Loucy (cell line): ENCODE results near the gene SLC44A1.

ENCODE experiments used
- H2AFZ ChIP-seq: fragments of 200-600 bp; sonication (generic); 2 replicates; pipeline ENCODE4 v1.6.0; 2016; ENCODE audit warnings: antibody characterized with exemption, mild to moderate bottlenecking, low read length, moderate library complexity
- H3F3A ChIP-seq: fragments of 200-600 bp; 2 replicates; pipeline ENCODE4 v1.6.0; 2016; ENCODE audit warnings: antibody characterized with exemption, low read depth, mild to moderate bottlenecking
- H3K27me3 ChIP-seq: fragments of 200-600 bp; sonication (generic); 2 replicates; pipeline ENCODE4 v1.6.1; 2014; ENCODE audit warnings: low read length, mild to moderate bottlenecking; ENCODE audit not compliant: insufficient read depth, poor library complexity, severe bottlenecking
- H3K36me3 ChIP-seq: fragments of 200-600 bp; sonication (generic); 2 replicates; pipeline ENCODE4 v1.6.1; 2016; ENCODE audit warnings: low read length; ENCODE audit not compliant: insufficient read depth
- H3K4me1 ChIP-seq: fragments of 200-600 bp; sonication (generic); 2 replicates; pipeline ENCODE4 v1.5.1; 2014; ENCODE audit warnings: low read length, mild to moderate bottlenecking; ENCODE audit not compliant: insufficient read depth, poor library complexity, severe bottlenecking
- H3K4me2 ChIP-seq: fragments of 200-600 bp; sonication (generic); 2 replicates; pipeline ENCODE4 v1.6.0; 2014; ENCODE audit warnings: antibody characterized with exemption, low read length, low read depth, mild to moderate bottlenecking; ENCODE audit not compliant: poor library complexity, severe bottlenecking
- H3K4me3 ChIP-seq: fragments of 200-600 bp; sonication (generic); 2 replicates; pipeline ENCODE4 v1.5.1; 2014; ENCODE audit warnings: low read length, mild to moderate bottlenecking, mixed read lengths; ENCODE audit not compliant: poor library complexity, severe bottlenecking
- H3K79me2 ChIP-seq: fragments of 200-600 bp; sonication (generic); 2 replicates; pipeline ENCODE4 v1.6.1; 2014; ENCODE audit warnings: low read length; ENCODE audit not compliant: insufficient read depth
- H3K9ac ChIP-seq: fragments of 200-600 bp; sonication (generic); 2 replicates; pipeline ENCODE4 v1.6.0; 2014; ENCODE audit warnings: mild to moderate bottlenecking, low read depth, low read length, moderate library complexity; ENCODE audit not compliant: poor library complexity, severe bottlenecking
- H3K9me2 ChIP-seq: fragments of 200-600 bp; sonication (generic); replicated peaks from 2 replicates; pipeline ENCODE4 v1.6.1; 2016; ENCODE audit warnings: low read depth, low read length, mixed read lengths
- H3K9me3 ChIP-seq: fragments of 200-600 bp; sonication (generic); 2 replicates; pipeline ENCODE4 v1.6.1; 2014; ENCODE audit warnings: mild to moderate bottlenecking, antibody characterized with exemption, low read length, low read depth; ENCODE audit not compliant: insufficient read depth
- H4K20me1 ChIP-seq: fragments of 200-600 bp; sonication (generic); 2 replicates; pipeline ENCODE4 v1.6.0; 2014; ENCODE audit warnings: antibody characterized with exemption, low read length, mild to moderate bottlenecking; ENCODE audit not compliant: insufficient read depth, poor library complexity, severe bottlenecking
- CTCF ChIP-seq: fragments of 200-600 bp; sonication (generic); conservative IDR thresholded peaks from 2 replicates; pipeline ENCODE4 v1.5.1; 2014; ENCODE audit warnings: mild to moderate bottlenecking, antibody characterized with exemption, low read length
- EZH2phosphoT487 ChIP-seq: fragments of 200-600 bp; IDR thresholded peaks from 2 replicates; pipeline ENCODE4 v1.6.1; 2018; ENCODE audit warnings: antibody characterized with exemption, mild to moderate bottlenecking, moderate library complexity, borderline replicate concordance

The SLC44A1 gene

GRCh38 chr9:105413525-105413924 lies 169.1 kb downstream of the SLC44A1 start:
- Histone ChIP-seq H2AFZ (no peak overlapping the region), H3K79me2 (no peaks in the 10 kb centered on the region), H3K36me3 (no peaks in the 10 kb centered on the region; the same call in 1 of the 2 replicates), H3K27me3 (no peaks in the 10 kb centered on the region), H3K9me2 (no peaks in the 10 kb centered on the region), H3F3A (no peaks in the 10 kb centered on the region), H3K9ac (no peak overlapping the region), H3K4me2 (no peak overlapping the region), H3K4me3 (no peak overlapping the region), H4K20me1 (no peaks in the 10 kb centered on the region), H3K4me1 (peaks cover 21% of the 10 kb centered on the region), H3K9me3 (no peaks in the 10 kb centered on the region)
- TF ChIP-seq EZH2phosphoT487 (no peak), CTCF (peak; percentile 47)

GRCh38 chr9:105414947-105415661 lies 170.7 kb downstream of the SLC44A1 start:
- no peaks in the 10 kb centered on the region for H3K79me2 ChIP-seq
- peaks cover 25% of the 10 kb centered on the region for H3K4me1 ChIP-seq
- no peaks in the 10 kb centered on the region for H4K20me1 ChIP-seq
- no peaks in the 10 kb centered on the region for H3F3A ChIP-seq
- peak overlapping the region; percentile 24 for H3K9ac ChIP-seq
- no peaks in the 10 kb centered on the region for H3K9me3 ChIP-seq
- peak overlapping the region; percentile 35; the same call in 1 of the 2 replicates for H2AFZ ChIP-seq
- no peaks in the 10 kb centered on the region for H3K27me3 ChIP-seq
- H3K4me3 ChIP-seq: peak overlapping the region; percentile 47
- no peak for TF ChIP-seq EZH2phosphoT487
- peak; percentile 97 for TF ChIP-seq CTCF
- H3K4me2 ChIP-seq: peak overlapping the region; percentile 55
- H3K36me3 ChIP-seq: no peaks in the 10 kb centered on the region; the same call in 1 of the 2 replicates
- no peaks in the 10 kb centered on the region for H3K9me2 ChIP-seq

- Histone ChIP-seq H3K36me3 (no peaks in the 10 kb centered on the region), H3K27me3 (no peaks in the 10 kb centered on the region), H3F3A (no peaks in the 10 kb centered on the region), H4K20me1 (no peaks in the 10 kb centered on the region), H3K4me1 (peaks cover 25% of the 10 kb centered on the region), H3K4me3 (no peak overlapping the region), H3K9me3 (no peaks in the 10 kb centered on the region), H3K79me2 (no peaks in the 10 kb centered on the region), H3K9ac (no peak overlapping the region), H3K4me2 (no peak overlapping the region), H2AFZ (no peak overlapping the region), H3K9me2 (no peaks in the 10 kb centered on the region)
- no peak for TF ChIP-seq CTCF
- no peak for TF ChIP-seq EZH2phosphoT487
These were observed 171.2 kb downstream of the SLC44A1 start for GRCh38 chr9:105415662-105415980.
